Neural cell (in vitro differentiated cells): ENCODE data around the gene DOK6.

ENCODE experiments used
- CTCF ChIP-seq: fragments of 450-650 bp; IDR thresholded peaks from 2 replicates; pipeline ENCODE4 v1.5.1; 2014; ENCODE audit warnings: antibody characterized with exemption, mild to moderate bottlenecking, moderate library complexity; ENCODE audit not compliant: poor library complexity, severe bottlenecking
- EZH2 ChIP-seq: fragments of 200-600, 300-800 bp; shearing (Covaris generic), sonication (generic); IDR thresholded peaks from 2 replicates; pipeline ENCODE4 v1.6.1; 2014; ENCODE audit warnings: antibody characterized with exemption, low read length, borderline replicate concordance, mild to moderate bottlenecking; ENCODE audit not compliant: insufficient read depth, poor library complexity, severe bottlenecking
- POLR2AphosphoS5 ChIP-seq: IDR thresholded peaks from 2 replicates; pipeline ENCODE4 v1.6.1; 2012
- TF ChIP-seq, protein P1 (sequence below): IDR thresholded peaks from 2 replicates; pipeline ENCODE4 v1.6.1; 2012; ENCODE audit warnings: borderline replicate concordance

DNA sequence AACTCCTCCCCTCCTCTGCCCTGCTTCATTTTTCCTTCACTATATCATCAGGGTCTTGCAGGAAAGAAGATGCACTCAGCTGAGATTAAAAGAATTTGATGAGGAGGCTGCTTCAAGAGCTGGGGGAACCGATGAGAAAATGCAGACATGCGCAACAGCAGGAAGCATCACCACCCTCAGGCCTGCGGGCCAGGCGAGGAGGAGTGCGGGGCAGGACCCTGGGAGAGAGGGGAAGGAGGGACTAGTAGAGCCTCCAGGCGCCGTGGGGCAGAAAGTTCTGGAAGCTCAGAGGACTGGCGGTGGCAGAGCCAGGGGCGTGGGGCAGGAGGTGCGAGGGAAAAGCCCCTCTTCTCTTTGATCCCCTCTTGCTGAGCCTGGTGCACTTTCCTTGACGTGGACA is 438.8 kb downstream of the DOK6 start:
- TF ChIP-seq CTCF (no peak), POLR2AphosphoS5 (no peak), EZH2 (no peak)
- TF ChIP-seq, protein P1, sequence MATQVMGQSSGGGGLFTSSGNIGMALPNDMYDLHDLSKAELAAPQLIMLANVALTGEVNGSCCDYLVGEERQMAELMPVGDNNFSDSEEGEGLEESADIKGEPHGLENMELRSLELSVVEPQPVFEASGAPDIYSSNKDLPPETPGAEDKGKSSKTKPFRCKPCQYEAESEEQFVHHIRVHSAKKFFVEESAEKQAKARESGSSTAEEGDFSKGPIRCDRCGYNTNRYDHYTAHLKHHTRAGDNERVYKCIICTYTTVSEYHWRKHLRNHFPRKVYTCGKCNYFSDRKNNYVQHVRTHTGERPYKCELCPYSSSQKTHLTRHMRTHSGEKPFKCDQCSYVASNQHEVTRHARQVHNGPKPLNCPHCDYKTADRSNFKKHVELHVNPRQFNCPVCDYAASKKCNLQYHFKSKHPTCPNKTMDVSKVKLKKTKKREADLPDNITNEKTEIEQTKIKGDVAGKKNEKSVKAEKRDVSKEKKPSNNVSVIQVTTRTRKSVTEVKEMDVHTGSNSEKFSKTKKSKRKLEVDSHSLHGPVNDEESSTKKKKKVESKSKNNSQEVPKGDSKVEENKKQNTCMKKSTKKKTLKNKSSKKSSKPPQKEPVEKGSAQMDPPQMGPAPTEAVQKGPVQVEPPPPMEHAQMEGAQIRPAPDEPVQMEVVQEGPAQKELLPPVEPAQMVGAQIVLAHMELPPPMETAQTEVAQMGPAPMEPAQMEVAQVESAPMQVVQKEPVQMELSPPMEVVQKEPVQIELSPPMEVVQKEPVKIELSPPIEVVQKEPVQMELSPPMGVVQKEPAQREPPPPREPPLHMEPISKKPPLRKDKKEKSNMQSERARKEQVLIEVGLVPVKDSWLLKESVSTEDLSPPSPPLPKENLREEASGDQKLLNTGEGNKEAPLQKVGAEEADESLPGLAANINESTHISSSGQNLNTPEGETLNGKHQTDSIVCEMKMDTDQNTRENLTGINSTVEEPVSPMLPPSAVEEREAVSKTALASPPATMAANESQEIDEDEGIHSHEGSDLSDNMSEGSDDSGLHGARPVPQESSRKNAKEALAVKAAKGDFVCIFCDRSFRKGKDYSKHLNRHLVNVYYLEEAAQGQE, result no peak
